DOHH2 (cell line): Measurements from ENCODE around the gene ASTL.
A peak's percentile ranks its signal among the peaks of the same experiment; 100 is the strongest.

Source experiments
- H3F3A ChIP-seq: fragments of 200-600 bp; sonication (generic), shearing (Covaris generic); 2 replicates; pipeline ENCODE4 v1.6.0; 2016; ENCODE audit warnings: antibody characterized with exemption, mild to moderate bottlenecking; ENCODE audit not compliant: control insufficient read depth, insufficient read depth
- H3K27ac ChIP-seq: fragments of 200-600 bp; sonication (generic); 2 replicates; pipeline ENCODE4 v1.5.1; 2014; ENCODE audit warnings: low read depth, mild to moderate bottlenecking, low read length, moderate library complexity
- H3K27me3 ChIP-seq: fragments of 200-600 bp; sonication (generic); 2 replicates; pipeline ENCODE4 v1.6.1; 2014; ENCODE audit warnings: mild to moderate bottlenecking, low read length, mixed read lengths; ENCODE audit not compliant: control insufficient read depth
- H3K36me3 ChIP-seq: fragments of 200-600 bp; sonication (generic); 2 replicates; pipeline ENCODE4 v1.6.1; 2014; ENCODE audit warnings: mild to moderate bottlenecking, low read length, moderate library complexity, mixed read lengths; ENCODE audit not compliant: control insufficient read depth
- H3K4me1 ChIP-seq: fragments of 200-600 bp; sonication (generic); 2 replicates; pipeline ENCODE4 v1.6.1; 2014; ENCODE audit warnings: mild to moderate bottlenecking, low read length, mixed read lengths; ENCODE audit not compliant: control insufficient read depth
- H3K4me2 ChIP-seq: fragments of 200-600 bp; sonication (generic); 2 replicates; pipeline ENCODE4 v1.6.0; 2014; ENCODE audit warnings: mild to moderate bottlenecking, low read length, moderate library complexity
- H3K4me3 ChIP-seq: fragments of 200-600 bp; sonication (generic); 2 replicates; pipeline ENCODE4 v1.5.1; 2014; ENCODE audit warnings: mild to moderate bottlenecking, low read length, mixed read lengths
- H3K79me2 ChIP-seq: fragments of 200-600 bp; sonication (generic); 2 replicates; pipeline ENCODE4 v1.6.1; 2014; ENCODE audit warnings: mild to moderate bottlenecking, low read length, mixed read lengths; ENCODE audit not compliant: control insufficient read depth
- H3K9me2 ChIP-seq: fragments of 200-600 bp; sonication (generic); replicated peaks from 2 replicates; pipeline ENCODE4 v1.6.1; 2014; ENCODE audit warnings: mild to moderate bottlenecking, low read length, mixed read lengths; ENCODE audit not compliant: control insufficient read depth
- H3K9me3 ChIP-seq: fragments of 200-600 bp; sonication (generic); 2 replicates; pipeline ENCODE4 v1.6.1; 2014; ENCODE audit warnings: antibody characterized with exemption, low read length, mixed read lengths; ENCODE audit not compliant: control insufficient read depth, insufficient read depth
- H4K20me1 ChIP-seq: fragments of 200-600 bp; sonication (generic); 2 replicates; pipeline ENCODE4 v1.6.0; 2014; ENCODE audit warnings: low read depth, mild to moderate bottlenecking, antibody characterized with exemption, low read length, moderate library complexity; ENCODE audit not compliant: control insufficient read depth, insufficient read depth
- CTCF ChIP-seq: fragments of 200-600 bp; sonication (generic); IDR thresholded peaks from one replicate; pipeline ENCODE4 v1.5.1; 2014; ENCODE audit warnings: antibody characterized with exemption, mild to moderate bottlenecking, low read depth, low read length; ENCODE audit not compliant: poor library complexity, severe bottlenecking
- EZH2phosphoT487 ChIP-seq: fragments of 200-600 bp; sonication (generic); IDR thresholded peaks from 2 replicates; pipeline ENCODE4 v1.6.1; 2017; ENCODE audit warnings: borderline replicate concordance, mild to moderate bottlenecking, antibody characterized with exemption, low read length, moderate library complexity, mixed read lengths

The ASTL gene

GRCh38 chr2:96113951-96114350, 24.4 kb downstream of the ASTL start:
- Histone ChIP-seq H3K4me2 (no peak overlapping the region), H3F3A (no peaks in the 10 kb centered on the region), H3K36me3 (no peaks in the 10 kb centered on the region), H3K9me2 (no peaks in the 10 kb centered on the region), H3K4me3 (no peak overlapping the region), H3K9me3 (no peaks in the 10 kb centered on the region), H3K4me1 (peaks cover 16% of the 10 kb centered on the region), H3K79me2 (no peaks in the 10 kb centered on the region), H4K20me1 (no peaks in the 10 kb centered on the region), H3K27ac (no peak overlapping the region), H3K27me3 (peaks cover 15% of the 10 kb centered on the region)
- TF ChIP-seq EZH2phosphoT487, result no peak
- TF ChIP-seq CTCF, result no peak

- H3K4me2 ChIP-seq, result no peak overlapping the region
- H3K9me2 ChIP-seq, result no peaks in the 10 kb centered on the region
- peaks cover 16% of the 10 kb centered on the region for H3K4me1 ChIP-seq
- H3K27ac ChIP-seq, result no peak overlapping the region
- TF ChIP-seq EZH2phosphoT487, result no peak
- peak; percentile 69 for TF ChIP-seq CTCF
- H3K36me3 ChIP-seq, result no peaks in the 10 kb centered on the region
- no peak overlapping the region for H3K4me3 ChIP-seq
- H3K9me3 ChIP-seq, result no peaks in the 10 kb centered on the region
- no peaks in the 10 kb centered on the region for H3K79me2 ChIP-seq
- H3K27me3 ChIP-seq, result peaks cover 15% of the 10 kb centered on the region
- no peaks in the 10 kb centered on the region for H3F3A ChIP-seq
- H4K20me1 ChIP-seq, result no peaks in the 10 kb centered on the region
Measured at GRCh38 chr2:96113367-96113677, 25.0 kb downstream of the ASTL start.

GRCh38 chr2:96112501-96113366, 25.6 kb downstream of the ASTL start:
- peaks cover 13% of the 10 kb centered on the region for H3K4me1 ChIP-seq
- no peak overlapping the region for H3K27ac ChIP-seq
- TF ChIP-seq EZH2phosphoT487 (no peak), CTCF (no peak)
- H3K9me2 ChIP-seq, result no peaks in the 10 kb centered on the region
- H3K27me3 ChIP-seq, result peaks cover 12% of the 10 kb centered on the region
- no peaks in the 10 kb centered on the region for H4K20me1 ChIP-seq
- H3K4me2 ChIP-seq, result no peak overlapping the region
- no peak overlapping the region for H3K4me3 ChIP-seq
- H3K36me3 ChIP-seq, result no peaks in the 10 kb centered on the region
- H3K9me3 ChIP-seq, result no peaks in the 10 kb centered on the region
- no peaks in the 10 kb centered on the region for H3F3A ChIP-seq
- H3K79me2 ChIP-seq, result no peaks in the 10 kb centered on the region
